HCT116 (cell line): Measurements from ENCODE around the gene CCDC92. TPM values are rescaled to one million over a fixed set of nuclear protein-coding genes. Genes with fewer than 3 reads are reported as not detected.

Experiments used
- ATAC-seq: fragments of 200-7000 bp; cut with Tn5 transposase; 2 replicates; pipeline ENCODE4 v1.9.1; 2020; ENCODE audit warnings: mild to moderate bottlenecking, moderate library complexity
- BruUV-seq: library from RNA; stranded (reverse); fragments of 400-500 nt; replicated peaks from 2 replicates; lab custom pipeline; 2021; lab: Mats Ljungman, UMichigan
- CTCF ChIA-PET: fragments of 300-600 bp; sonication (Branson Sonifier 250); formaldehyde crosslinking; loops from one replicate; lab custom pipeline; 2021; ENCODE audit warnings: antibody characterized with exemption; lab: Charles Lee
- POLR2A ChIA-PET: fragments of 300-600, 350-600 bp; sonication (Branson Sonifier 250); formaldehyde crosslinking; loops from one replicate; lab custom pipeline; 2021; ENCODE audit warnings: antibody characterized with exemption; lab: Charles Lee
- RAD21 ChIA-PET, 2 experiments: fragments of 300-600 bp; sonication (Branson Sonifier 250); formaldehyde crosslinking; loops; one replicate each; lab custom pipeline; 2023; ENCODE audit warnings: low total read pairs in 2 of 2; ENCODE audit not compliant: uncharacterized antibody in 2 of 2, unreplicated experiment in 2 of 2, low non-redundant PET in 1 of 2; lab: Charles Lee
- DNase-seq: peaks from one replicate; pipeline ENCODE4 v3.0.0-alpha.2; 2010; ENCODE audit warnings: low read depth, low spot score
- H2AFZ ChIP-seq: fragments of 200-600 bp; shearing (Covaris generic), sonication (generic); 2 replicates; pipeline ENCODE4 v1.6.1; 2017; ENCODE audit warnings: low read depth, mixed run types, mixed read lengths, antibody characterized with exemption, low read length; ENCODE audit not compliant: poor library complexity, severe bottlenecking
- H3K27ac ChIP-seq: 2 replicates; pipeline ENCODE4 v1.5.1; 2012; ENCODE audit warnings: low read depth, low read length
- H3K27me3 ChIP-seq: fragments of 200-600 bp; sonication (generic); 2 replicates; pipeline ENCODE4 v1.6.1; 2016; ENCODE audit warnings: mixed run types, low read length, mixed read lengths; ENCODE audit not compliant: insufficient read depth
- H3K36me3 ChIP-seq, 2 experiments: fragments of 200-500 bp in 1 of 2; fragments of 200-600 bp in 1 of 2; sonication (Bioruptor generic) in 1 of 2; sonication (generic) in 1 of 2; 2 replicates each; pipeline versions ENCODE4 v1.5.1 to v1.6.1; 2014 to 2016; ENCODE audit warnings: low read length in 2 of 2, inconsistent platforms in 1 of 2, mixed read lengths in 1 of 2, mixed run types in 1 of 2; ENCODE audit not compliant: insufficient read depth in 2 of 2, control insufficient read depth in 1 of 2
- H3K4me1 ChIP-seq, 2 experiments: fragments of 200-600 bp in 1 of 2; sonication (generic) in 1 of 2; 2 replicates each; pipeline versions ENCODE4 v1.5.1 to v1.6.1; 2012 to 2017; ENCODE audit warnings: low read length in 2 of 2, inconsistent platforms in 1 of 2, mild to moderate bottlenecking in 1 of 2, mixed read lengths in 1 of 2, mixed run types in 1 of 2, moderate library complexity in 1 of 2; ENCODE audit not compliant: insufficient read depth in 2 of 2, control insufficient read depth in 1 of 2
- H3K4me2 ChIP-seq: fragments of 200-600 bp; sonication (generic); 2 replicates; pipeline ENCODE4 v1.6.1; 2017; ENCODE audit warnings: mixed run types, low read length, mixed read lengths
- H3K4me3 ChIP-seq, 2 experiments: fragments of 200-600 bp in 1 of 2; sonication (generic) in 1 of 2; replicated peaks in 1 of 2; 2 replicates each; pipeline ENCODE4 v1.5.1; 2011 to 2016; ENCODE audit warnings: low read length in 2 of 2, control low read depth in 1 of 2, low read depth in 1 of 2, mild to moderate bottlenecking in 1 of 2, mixed read lengths in 1 of 2, mixed run types in 1 of 2
- H3K79me2 ChIP-seq: fragments of 200-600 bp; sonication (generic); 2 replicates; pipeline ENCODE4 v1.6.1; 2017; ENCODE audit warnings: mild to moderate bottlenecking, mixed run types, low read length, moderate library complexity, mixed read lengths; ENCODE audit not compliant: insufficient read depth
- H3K9ac ChIP-seq: fragments of 200-600 bp; sonication (generic); 2 replicates; pipeline ENCODE4 v1.6.1; 2016; ENCODE audit warnings: low read length, mixed read lengths
- H3K9me2 ChIP-seq: fragments of 200-600 bp; sonication (generic), shearing (Covaris generic); 2 replicates; pipeline ENCODE4 v1.6.1; 2017; ENCODE audit warnings: mixed run types, mild to moderate bottlenecking, moderate library complexity; ENCODE audit not compliant: insufficient read depth
- H3K9me3 ChIP-seq, 2 experiments: fragments of 200-500 bp in 1 of 2; fragments of 200-600 bp in 1 of 2; sonication (Bioruptor generic) in 1 of 2; sonication (generic) in 1 of 2; 2 replicates each; pipeline ENCODE4 v1.6.1; 2014 to 2017; ENCODE audit warnings: low read length in 2 of 2, mixed read lengths in 2 of 2, inconsistent platforms in 1 of 2, low read depth in 1 of 2, mild to moderate bottlenecking in 1 of 2, mixed run types in 1 of 2, moderate library complexity in 1 of 2; ENCODE audit not compliant: control insufficient read depth in 1 of 2, insufficient read depth in 1 of 2
- H4K20me1 ChIP-seq: fragments of 200-600 bp; sonication (generic), shearing (Covaris generic); 2 replicates; pipeline ENCODE4 v1.6.1; 2017; ENCODE audit warnings: mixed run types, mild to moderate bottlenecking, moderate library complexity; ENCODE audit not compliant: insufficient read depth
- CEBPB ChIP-seq: IDR thresholded peaks from 2 replicates; pipeline ENCODE4 v1.6.1; 2012; ENCODE audit warnings: low read depth
- EZH2 ChIP-seq: fragments of 200-600 bp; sonication (generic); IDR thresholded peaks from 2 replicates; pipeline ENCODE4 v1.6.1; 2017; ENCODE audit warnings: antibody characterized with exemption, mixed run types
- JUND ChIP-seq: IDR thresholded peaks from 2 replicates; pipeline ENCODE4 v1.6.1; 2012
- POLR2AphosphoS5 ChIP-seq: IDR thresholded peaks from 2 replicates; pipeline ENCODE4 v1.6.1; 2011; ENCODE audit warnings: mild to moderate bottlenecking, low read depth, low read length, moderate library complexity
- SP1 ChIP-seq: IDR thresholded peaks from 2 replicates; pipeline ENCODE4 v1.6.1; 2012; ENCODE audit warnings: low read depth
- SRF ChIP-seq: IDR thresholded peaks from 2 replicates; pipeline ENCODE4 v1.6.1; 2012; ENCODE audit warnings: low read depth
- YY1 ChIP-seq: IDR thresholded peaks from 2 replicates; pipeline ENCODE4 v1.6.1; 2011; ENCODE audit warnings: low read length, low read depth, moderate library complexity, mild to moderate bottlenecking; ENCODE audit not compliant: insufficient replicate concordance; ENCODE audit errors: extremely low read depth
- ZNF274 ChIP-seq: fragments of 200-500 bp; sonication (Bioruptor generic); IDR thresholded peaks from 2 replicates; pipeline ENCODE4 v1.6.1; 2014; ENCODE audit warnings: mild to moderate bottlenecking, low read depth, low read length, inconsistent platforms
- intact Hi-C: fragments of 100-400 bp; cut with micrococcal nuclease; formaldehyde crosslinking; loops from 2 replicates; pipeline ENCODE4 v1.10.0; 2022
- total RNA-seq: library from RNA; stranded (reverse); gene quantifications from one replicate; pipeline ENCODE4 v1.2.1, GENCODE V29; 2021; ENCODE audit not compliant: unreplicated experiment
- TF ChIP-seq, protein P1 (sequence below): IDR thresholded peaks from 2 replicates; pipeline ENCODE4 v1.6.1; 2012
- TF ChIP-seq, protein P2 (sequence below): IDR thresholded peaks from 2 replicates; pipeline ENCODE4 v1.6.1; 2012; ENCODE audit warnings: low read depth
- TF ChIP-seq, protein P3 (sequence below): IDR thresholded peaks from 2 replicates; pipeline ENCODE4 v1.6.1; 2011; ENCODE audit warnings: mild to moderate bottlenecking, low read length, moderate library complexity; ENCODE audit not compliant: insufficient replicate concordance; ENCODE audit errors: extremely low read depth

CCDC92 gene
- total RNA-seq, 1 experiment from 2014 or later = 9.7 TPM

DNA sequence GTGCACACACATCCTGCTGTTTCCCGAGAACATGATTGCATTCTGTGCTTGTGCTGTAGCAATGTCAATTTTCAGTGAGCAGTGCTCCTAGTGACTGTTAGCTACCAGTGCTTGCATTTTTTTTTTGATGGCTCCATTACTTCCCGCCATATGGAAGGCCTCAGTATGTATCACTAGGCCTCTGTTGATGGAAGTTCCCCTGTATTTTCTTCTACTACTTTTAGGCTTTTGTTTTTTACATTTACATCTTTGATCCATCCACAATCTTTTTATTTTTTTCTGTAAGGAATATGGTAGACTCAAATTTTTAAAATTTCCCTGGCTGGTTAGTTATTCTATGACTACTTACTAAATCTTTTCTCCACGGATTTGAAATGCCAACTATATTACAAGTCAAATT lies 49.5 kb upstream of the CCDC92 start (continued):
- no peak for TF ChIP-seq CEBPB
- TF ChIP-seq ZNF274 = no peak
- TF ChIP-seq EZH2 = no peak
- TF ChIP-seq JUND = no peak
- no peak for TF ChIP-seq POLR2AphosphoS5
- no peak for TF ChIP-seq SP1
- no peak for TF ChIP-seq YY1

DNA sequence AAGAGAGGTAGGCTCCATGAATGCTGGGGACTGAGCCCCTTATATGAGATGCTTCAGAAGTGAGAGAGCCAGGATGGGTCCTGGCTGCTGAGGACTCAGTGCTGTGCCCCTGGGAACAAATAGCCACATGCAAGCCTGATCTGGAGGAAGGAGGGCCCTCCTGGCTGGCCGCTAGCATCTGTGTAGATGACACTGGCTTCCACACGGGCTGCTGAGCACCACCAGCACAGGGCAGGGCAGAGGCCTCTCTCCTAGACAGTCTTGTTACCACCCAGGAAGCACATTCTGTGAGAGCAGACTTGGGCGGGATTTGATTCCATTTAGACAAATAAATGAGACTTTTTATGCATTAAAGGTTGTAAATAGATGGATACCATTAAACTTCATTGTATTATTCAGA lies 48.4 kb upstream of the CCDC92 start:
- Histone ChIP-seq H3K9me2 (no peaks in the 10 kb centered on the region), H3K79me2 (no peaks in the 10 kb centered on the region), H3K36me3 (no peaks in the 10 kb centered on the region), H3K4me3 (no peak overlapping the region), H3K9me3 (no peaks in the 10 kb centered on the region), H3K9ac (no peak overlapping the region), H2AFZ (no peak overlapping the region), H3K27ac (no peak overlapping the region), H3K27me3 (no peaks in the 10 kb centered on the region), H3K4me1 (peaks cover 0 to 2% of the 10 kb centered on the region in 2 experiments; a peak in 1 of 4 replicates), H3K4me2 (no peak overlapping the region), H4K20me1 (no peaks in the 10 kb centered on the region)
- ChIA-PET POLR2A (no interaction called here), CTCF (no interaction called here), RAD21 (no interaction called here)
- ATAC-seq (no peak), DNase-seq (no peak)
- no TSS peak for BruUV-seq
- intact Hi-C loops = no loop called here
- TF ChIP-seq, protein P1, sequence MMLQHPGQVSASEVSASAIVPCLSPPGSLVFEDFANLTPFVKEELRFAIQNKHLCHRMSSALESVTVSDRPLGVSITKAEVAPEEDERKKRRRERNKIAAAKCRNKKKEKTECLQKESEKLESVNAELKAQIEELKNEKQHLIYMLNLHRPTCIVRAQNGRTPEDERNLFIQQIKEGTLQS = no peak
- TF ChIP-seq YY1 = no peak
- TF ChIP-seq, protein P2, sequence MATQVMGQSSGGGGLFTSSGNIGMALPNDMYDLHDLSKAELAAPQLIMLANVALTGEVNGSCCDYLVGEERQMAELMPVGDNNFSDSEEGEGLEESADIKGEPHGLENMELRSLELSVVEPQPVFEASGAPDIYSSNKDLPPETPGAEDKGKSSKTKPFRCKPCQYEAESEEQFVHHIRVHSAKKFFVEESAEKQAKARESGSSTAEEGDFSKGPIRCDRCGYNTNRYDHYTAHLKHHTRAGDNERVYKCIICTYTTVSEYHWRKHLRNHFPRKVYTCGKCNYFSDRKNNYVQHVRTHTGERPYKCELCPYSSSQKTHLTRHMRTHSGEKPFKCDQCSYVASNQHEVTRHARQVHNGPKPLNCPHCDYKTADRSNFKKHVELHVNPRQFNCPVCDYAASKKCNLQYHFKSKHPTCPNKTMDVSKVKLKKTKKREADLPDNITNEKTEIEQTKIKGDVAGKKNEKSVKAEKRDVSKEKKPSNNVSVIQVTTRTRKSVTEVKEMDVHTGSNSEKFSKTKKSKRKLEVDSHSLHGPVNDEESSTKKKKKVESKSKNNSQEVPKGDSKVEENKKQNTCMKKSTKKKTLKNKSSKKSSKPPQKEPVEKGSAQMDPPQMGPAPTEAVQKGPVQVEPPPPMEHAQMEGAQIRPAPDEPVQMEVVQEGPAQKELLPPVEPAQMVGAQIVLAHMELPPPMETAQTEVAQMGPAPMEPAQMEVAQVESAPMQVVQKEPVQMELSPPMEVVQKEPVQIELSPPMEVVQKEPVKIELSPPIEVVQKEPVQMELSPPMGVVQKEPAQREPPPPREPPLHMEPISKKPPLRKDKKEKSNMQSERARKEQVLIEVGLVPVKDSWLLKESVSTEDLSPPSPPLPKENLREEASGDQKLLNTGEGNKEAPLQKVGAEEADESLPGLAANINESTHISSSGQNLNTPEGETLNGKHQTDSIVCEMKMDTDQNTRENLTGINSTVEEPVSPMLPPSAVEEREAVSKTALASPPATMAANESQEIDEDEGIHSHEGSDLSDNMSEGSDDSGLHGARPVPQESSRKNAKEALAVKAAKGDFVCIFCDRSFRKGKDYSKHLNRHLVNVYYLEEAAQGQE = no peak
- TF ChIP-seq SRF = no peak
- TF ChIP-seq, protein P3, sequence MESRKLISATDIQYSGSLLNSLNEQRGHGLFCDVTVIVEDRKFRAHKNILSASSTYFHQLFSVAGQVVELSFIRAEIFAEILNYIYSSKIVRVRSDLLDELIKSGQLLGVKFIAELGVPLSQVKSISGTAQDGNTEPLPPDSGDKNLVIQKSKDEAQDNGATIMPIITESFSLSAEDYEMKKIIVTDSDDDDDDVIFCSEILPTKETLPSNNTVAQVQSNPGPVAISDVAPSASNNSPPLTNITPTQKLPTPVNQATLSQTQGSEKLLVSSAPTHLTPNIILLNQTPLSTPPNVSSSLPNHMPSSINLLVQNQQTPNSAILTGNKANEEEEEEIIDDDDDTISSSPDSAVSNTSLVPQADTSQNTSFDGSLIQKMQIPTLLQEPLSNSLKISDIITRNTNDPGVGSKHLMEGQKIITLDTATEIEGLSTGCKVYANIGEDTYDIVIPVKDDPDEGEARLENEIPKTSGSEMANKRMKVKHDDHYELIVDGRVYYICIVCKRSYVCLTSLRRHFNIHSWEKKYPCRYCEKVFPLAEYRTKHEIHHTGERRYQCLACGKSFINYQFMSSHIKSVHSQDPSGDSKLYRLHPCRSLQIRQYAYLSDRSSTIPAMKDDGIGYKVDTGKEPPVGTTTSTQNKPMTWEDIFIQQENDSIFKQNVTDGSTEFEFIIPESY = no peak
